PFSK-1 (cell line): ENCODE data around the gene KIF5B.

Source experiments
- FOXP2 ChIP-seq: optimal IDR thresholded peaks from 2 replicates; pipeline ENCODE3; 2011; ENCODE audit warnings: borderline replicate concordance, control low read depth, inconsistent platforms; ENCODE audit not compliant: insufficient read depth; ENCODE audit errors: extremely low read length, extremely low read depth
- POLR2AphosphoS5 ChIP-seq: IDR thresholded peaks from 2 replicates; pipeline ENCODE4 v1.6.1; 2012; ENCODE audit warnings: low read depth, mild to moderate bottlenecking, control low read depth, low read length, moderate library complexity
- SIN3A ChIP-seq: IDR thresholded peaks from 2 replicates; pipeline ENCODE4 v1.6.1; 2012; ENCODE audit warnings: mild to moderate bottlenecking, low read length, moderate library complexity, borderline replicate concordance; ENCODE audit not compliant: insufficient read depth
- TAF1 ChIP-seq: IDR thresholded peaks from 2 replicates; pipeline ENCODE4 v1.6.1; 2012; ENCODE audit warnings: low read length, control low read depth, borderline replicate concordance; ENCODE audit not compliant: insufficient read depth
- TF ChIP-seq, protein P1 (sequence below), 2 experiments: IDR thresholded peaks; 2 replicates each; pipeline versions ENCODE4 v1.6.1 to v1.8.0; 2011 to 2012; ENCODE audit warnings: low read depth in 2 of 2, low read length in 2 of 2, control low read depth in 1 of 2, inconsistent platforms in 1 of 2, mild to moderate bottlenecking in 1 of 2, moderate library complexity in 1 of 2; ENCODE audit not compliant: insufficient read depth in 1 of 2

The KIF5B gene

DNA sequence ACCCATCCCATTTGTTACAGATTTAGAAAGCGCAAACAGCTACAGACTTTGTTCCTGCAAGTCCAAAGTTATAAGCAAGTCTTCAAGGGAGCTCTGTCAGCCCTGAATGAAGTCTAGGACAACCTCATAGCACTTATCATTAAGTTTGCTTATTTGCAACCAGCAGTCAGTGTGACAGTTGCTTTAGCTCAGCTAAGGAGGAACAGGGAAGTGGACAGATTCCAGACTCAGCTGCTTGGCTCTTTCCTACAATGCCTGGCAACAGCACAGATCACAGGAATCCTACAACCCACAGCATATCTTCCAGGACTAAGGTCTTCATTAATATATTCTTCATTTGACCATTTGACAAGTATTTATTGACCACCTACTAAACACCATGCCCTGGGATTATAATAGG lies 17.4 kb upstream of the KIF5B start:
- TF ChIP-seq FOXP2 = no peak
- no peak for TF ChIP-seq SIN3A
- no peak for TF ChIP-seq POLR2AphosphoS5
- TF ChIP-seq TAF1 = no peak
- TF ChIP-seq, protein P1, sequence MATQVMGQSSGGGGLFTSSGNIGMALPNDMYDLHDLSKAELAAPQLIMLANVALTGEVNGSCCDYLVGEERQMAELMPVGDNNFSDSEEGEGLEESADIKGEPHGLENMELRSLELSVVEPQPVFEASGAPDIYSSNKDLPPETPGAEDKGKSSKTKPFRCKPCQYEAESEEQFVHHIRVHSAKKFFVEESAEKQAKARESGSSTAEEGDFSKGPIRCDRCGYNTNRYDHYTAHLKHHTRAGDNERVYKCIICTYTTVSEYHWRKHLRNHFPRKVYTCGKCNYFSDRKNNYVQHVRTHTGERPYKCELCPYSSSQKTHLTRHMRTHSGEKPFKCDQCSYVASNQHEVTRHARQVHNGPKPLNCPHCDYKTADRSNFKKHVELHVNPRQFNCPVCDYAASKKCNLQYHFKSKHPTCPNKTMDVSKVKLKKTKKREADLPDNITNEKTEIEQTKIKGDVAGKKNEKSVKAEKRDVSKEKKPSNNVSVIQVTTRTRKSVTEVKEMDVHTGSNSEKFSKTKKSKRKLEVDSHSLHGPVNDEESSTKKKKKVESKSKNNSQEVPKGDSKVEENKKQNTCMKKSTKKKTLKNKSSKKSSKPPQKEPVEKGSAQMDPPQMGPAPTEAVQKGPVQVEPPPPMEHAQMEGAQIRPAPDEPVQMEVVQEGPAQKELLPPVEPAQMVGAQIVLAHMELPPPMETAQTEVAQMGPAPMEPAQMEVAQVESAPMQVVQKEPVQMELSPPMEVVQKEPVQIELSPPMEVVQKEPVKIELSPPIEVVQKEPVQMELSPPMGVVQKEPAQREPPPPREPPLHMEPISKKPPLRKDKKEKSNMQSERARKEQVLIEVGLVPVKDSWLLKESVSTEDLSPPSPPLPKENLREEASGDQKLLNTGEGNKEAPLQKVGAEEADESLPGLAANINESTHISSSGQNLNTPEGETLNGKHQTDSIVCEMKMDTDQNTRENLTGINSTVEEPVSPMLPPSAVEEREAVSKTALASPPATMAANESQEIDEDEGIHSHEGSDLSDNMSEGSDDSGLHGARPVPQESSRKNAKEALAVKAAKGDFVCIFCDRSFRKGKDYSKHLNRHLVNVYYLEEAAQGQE (IDR thresholded peaks at IDR 0.05; ENCODE audit: insufficient read depth in 1 of 2, low read depth in 2 of 2, low read length in 2 of 2) = no peak

DNA sequence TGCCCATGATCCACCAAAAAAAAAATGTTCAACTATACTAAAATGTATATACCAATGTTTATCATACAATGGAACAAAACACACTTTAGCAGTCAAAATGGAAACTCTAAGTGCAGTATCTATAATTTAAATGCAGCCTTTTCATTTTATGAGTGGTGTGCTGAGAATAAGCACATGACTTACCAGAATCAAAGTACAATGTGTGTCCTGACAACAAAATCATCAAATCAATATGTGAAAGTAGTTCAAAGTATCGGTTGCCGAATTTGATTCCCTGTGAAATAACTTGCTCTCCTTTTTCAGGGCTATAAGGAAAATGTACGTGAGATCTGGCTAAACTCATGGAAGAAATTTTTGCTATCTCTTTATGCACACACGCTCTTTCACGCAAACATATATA lies 16.9 kb upstream of the KIF5B start:
- TF ChIP-seq SIN3A (no peak), FOXP2 (no peak), POLR2AphosphoS5 (no peak), TAF1 (no peak)
- TF ChIP-seq, protein P1 (IDR thresholded peaks at IDR 0.05; ENCODE audit: insufficient read depth in 1 of 2, low read depth in 2 of 2, low read length in 2 of 2) = no peak

DNA sequence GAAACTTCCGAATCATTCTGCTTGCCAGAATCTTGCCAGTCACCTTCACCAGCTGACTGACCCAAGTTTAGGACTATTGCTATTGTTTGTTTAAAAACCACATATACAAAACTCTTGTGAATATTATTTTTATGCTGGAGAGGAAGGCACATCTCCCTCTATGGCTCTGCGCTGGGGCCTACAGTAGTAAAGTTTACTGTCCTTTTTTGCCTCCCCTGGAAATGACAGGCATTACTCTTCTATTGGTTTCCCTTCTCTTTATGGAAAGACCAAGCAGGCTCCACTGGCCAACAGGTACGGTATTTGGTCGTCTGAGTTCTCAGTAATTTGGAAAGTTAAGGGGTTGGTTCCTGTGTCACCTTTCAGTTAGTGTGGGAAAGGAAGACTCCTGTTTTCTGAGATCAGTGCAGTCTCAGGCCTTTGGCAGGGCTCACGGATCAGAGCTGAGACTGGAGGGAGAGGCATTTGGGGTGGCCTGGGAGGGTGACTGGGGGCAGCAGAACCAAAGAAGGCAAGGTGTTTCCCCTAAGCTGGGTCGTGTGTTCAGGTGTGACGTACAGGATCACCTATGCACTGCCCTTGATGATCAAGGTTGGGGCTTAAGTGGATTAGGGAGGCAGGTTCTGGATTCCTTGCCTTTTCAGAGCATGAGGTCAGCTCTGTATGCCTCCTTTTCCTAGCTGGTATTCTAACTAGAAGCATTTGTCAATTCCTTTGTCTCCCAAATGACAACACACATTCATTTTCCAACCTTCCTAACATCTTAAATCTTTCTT lies 16.0 kb upstream of the KIF5B start:
- TF ChIP-seq FOXP2 = no peak
- no peak for TF ChIP-seq TAF1
- TF ChIP-seq, protein P1 (IDR thresholded peaks at IDR 0.05; ENCODE audit: insufficient read depth in 1 of 2, low read depth in 2 of 2, low read length in 2 of 2) = no peak
- TF ChIP-seq POLR2AphosphoS5 = no peak
- no peak for TF ChIP-seq SIN3A

DNA sequence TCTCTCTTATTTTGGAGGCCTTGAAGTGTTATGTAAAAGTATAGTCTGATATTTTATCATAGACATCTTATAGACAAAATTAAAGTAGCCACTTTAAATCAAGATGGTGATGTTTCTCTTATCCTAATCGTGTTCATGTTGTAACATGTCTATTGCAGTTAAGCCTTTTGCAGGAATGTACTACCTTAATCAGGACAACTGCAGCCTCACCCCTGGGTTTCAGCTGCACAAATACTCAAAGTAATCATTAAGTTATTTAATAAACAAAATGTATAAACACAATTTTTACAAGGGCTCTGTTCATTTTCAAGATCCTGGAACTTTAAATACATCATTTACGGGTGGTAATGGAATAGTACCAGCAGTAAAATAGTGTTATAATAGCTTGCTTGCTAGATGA lies 14.4 kb upstream of the KIF5B start:
- TF ChIP-seq SIN3A (no peak), FOXP2 (no peak), POLR2AphosphoS5 (no peak), TAF1 (no peak)
- TF ChIP-seq, protein P1 (IDR thresholded peaks at IDR 0.05; ENCODE audit: insufficient read depth in 1 of 2, low read depth in 2 of 2, low read length in 2 of 2) = no peak
